ENCODE measurements around the gene DYRK2.

Gene DYRK2

DNA sequence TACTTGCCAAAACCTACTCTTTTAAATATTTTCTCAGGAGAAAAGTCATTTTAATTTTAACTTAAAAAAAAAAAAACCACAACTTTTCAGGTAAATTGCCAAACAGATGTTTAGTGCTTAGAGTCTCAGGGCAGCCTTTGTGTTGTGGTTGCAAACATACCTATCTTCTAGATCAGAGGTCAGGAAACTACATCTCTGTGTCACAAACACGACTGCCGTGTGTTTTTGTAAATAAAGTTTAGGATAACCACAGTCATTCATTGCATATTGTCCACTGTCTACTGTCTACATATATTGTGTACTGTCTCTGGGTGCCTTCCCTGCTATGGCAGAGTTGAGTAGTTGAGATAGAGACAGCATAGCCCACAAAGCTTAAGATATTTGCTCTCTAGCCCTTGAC is 48.9 kb downstream of the DYRK2 start:
- Histone ChIP-seq H3K4me3 (no peak overlapping the region), H4K20me1 (no peaks in the 10 kb centered on the region), H3K9ac (no peak overlapping the region), H3K9me3 (replicated peaks in 1 of 11) (peaks cover 0 to 11% (median 0%) of the 10 kb centered on the region in 11 experiments; a peak in 4 of 22 replicates), H3K27me3 (no peaks in the 10 kb centered on the region), H3K4me1 (peaks cover 22 to 64% (median 43%) of the 10 kb centered on the region in 10 experiments), H3K4me2 (peak overlapping the region in 9 of 11 experiments; percentile 82 to 92 (median 85); a peak in 16 of 22 replicates), H3K27ac (peak overlapping the region in 1 of 11 experiments; percentile 78; a peak in 2 of 22 replicates), H3K36me3 (no peaks in the 10 kb centered on the region)
- TF ChIP-seq Cebpa-rat (IDR thresholded peaks at IDR 0.05): no peak

GRCh38 chr12:67697967-67698366 is 49.4 kb downstream of the DYRK2 start:
- Histone ChIP-seq H3K4me3 (peak overlapping the region in 5 of 10 experiments; percentile 13 to 57 (median 51); a peak in 6 of 20 replicates), H4K20me1 (no peaks in the 10 kb centered on the region), H3K27me3 (no peaks in the 10 kb centered on the region), H3K27ac (peak overlapping the region in 9 of 11 experiments; percentile 63 to 83 (median 77); a peak in 16 of 22 replicates), H3K9me3 (replicated peaks in 1 of 11) (peaks cover 0 to 17% (median 0%) of the 10 kb centered on the region in 11 experiments; a peak in 4 of 22 replicates), H3K4me2 (peak overlapping the region; percentile 82 to 94 (median 86); a peak in 21 of 22 replicates), H3K36me3 (no peaks in the 10 kb centered on the region), H3K4me1 (peaks cover 22 to 59% (median 38%) of the 10 kb centered on the region in 10 experiments), H3K9ac (peak overlapping the region in 4 of 11 experiments; percentile 62 to 70 (median 66); a peak in 5 of 22 replicates)
- no peak for TF ChIP-seq Cebpa-rat (IDR thresholded peaks at IDR 0.05)

DNA sequence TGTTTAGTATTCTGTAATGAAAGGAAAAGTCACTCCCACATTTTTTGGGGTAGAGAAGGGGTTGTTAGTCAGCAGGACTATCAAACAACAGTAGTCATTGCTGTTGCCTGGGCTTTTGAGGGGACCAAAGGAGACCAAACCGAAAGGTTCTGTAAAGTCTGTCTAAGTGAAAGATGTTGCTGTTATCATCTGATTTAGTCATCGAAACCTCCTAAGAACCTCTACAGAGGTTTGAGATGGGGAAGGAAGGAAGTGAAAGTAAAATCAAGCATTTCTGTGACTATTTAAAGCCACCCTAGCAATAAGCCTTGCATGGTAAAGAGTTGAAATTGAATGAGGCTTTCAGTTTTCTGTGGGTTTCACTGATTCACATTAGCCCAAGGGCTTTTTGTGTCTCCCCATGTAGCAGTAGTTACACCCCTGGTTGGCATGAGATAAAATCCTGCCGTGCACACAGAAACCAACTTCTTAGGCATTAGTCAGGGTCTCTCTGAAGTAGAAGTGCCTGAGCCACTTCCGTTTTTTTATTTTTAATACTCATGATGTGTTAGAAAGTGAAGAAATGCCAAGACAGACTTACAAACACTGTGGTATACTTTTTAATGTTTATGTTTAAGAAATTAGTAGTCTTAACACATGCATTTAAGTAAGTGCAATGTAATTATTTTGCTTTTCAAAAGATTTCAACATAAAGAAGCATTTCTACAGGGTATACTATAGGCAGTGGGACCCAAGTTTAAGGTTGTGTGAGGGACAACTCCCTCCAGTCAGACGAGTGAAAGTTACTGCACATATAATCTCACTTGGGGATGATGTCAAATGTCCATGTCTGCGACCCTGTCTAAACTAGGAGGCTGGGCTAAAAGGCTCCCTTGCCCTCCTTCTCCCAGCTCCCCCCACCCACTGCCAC is 50.4 kb downstream of the DYRK2 start:
- H4K20me1 ChIP-seq: no peaks in the 10 kb centered on the region
- peak in 1 of 11 experiments; percentile 44; a peak in 2 of 22 replicates for TF ChIP-seq Cebpa-rat (IDR thresholded peaks at IDR 0.05)
- H3K36me3 ChIP-seq: no peaks in the 10 kb centered on the region
- H3K4me1 ChIP-seq: peaks cover 22 to 57% (median 37%) of the 10 kb centered on the region in 10 experiments
- H3K4me2 ChIP-seq: peak overlapping the region; percentile 82 to 94 (median 86)
- H3K9ac ChIP-seq: peak overlapping the region; percentile 4 to 70 (median 65); a peak in 18 of 22 replicates
- H3K27me3 ChIP-seq: no peaks in the 10 kb centered on the region
- H3K9me3 ChIP-seq (replicated peaks in 1 of 11): peaks cover 0 to 14% (median 0%) of the 10 kb centered on the region in 11 experiments; a peak in 4 of 22 replicates
- peak overlapping the region in 10 of 11 experiments; percentile 59 to 83 (median 74); a peak in 21 of 22 replicates for H3K27ac ChIP-seq
- H3K4me3 ChIP-seq: peak overlapping the region; percentile 13 to 57 (median 40); a peak in 16 of 20 replicates

GRCh38 chr12:67701121-67701520 is 52.6 kb downstream of the DYRK2 start:
- H4K20me1 ChIP-seq: no peaks in the 10 kb centered on the region
- H3K4me3 ChIP-seq: no peak overlapping the region
- peaks cover 34 to 63% (median 59%) of the 10 kb centered on the region in 10 experiments for H3K4me1 ChIP-seq
- H3K9ac ChIP-seq: no peak overlapping the region
- H3K27me3 ChIP-seq: no peaks in the 10 kb centered on the region
- no peak overlapping the region for H3K4me2 ChIP-seq
- TF ChIP-seq Cebpa-rat (IDR thresholded peaks at IDR 0.05): no peak
- no peak overlapping the region for H3K27ac ChIP-seq
- H3K9me3 ChIP-seq (replicated peaks in 1 of 11): peaks cover 0 to 12% (median 0%) of the 10 kb centered on the region in 11 experiments; a peak in 3 of 22 replicates
- H3K36me3 ChIP-seq: no peaks in the 10 kb centered on the region

- Histone ChIP-seq H3K36me3 (no peaks in the 10 kb centered on the region), H3K9me3 (replicated peaks in 1 of 11) (peaks cover 0 to 12% (median 0%) of the 10 kb centered on the region in 11 experiments; a peak in 3 of 22 replicates), H3K4me3 (no peak overlapping the region), H3K9ac (no peak overlapping the region), H3K4me1 (peaks cover 34 to 62% (median 57%) of the 10 kb centered on the region in 10 experiments), H3K27ac (no peak overlapping the region), H4K20me1 (no peaks in the 10 kb centered on the region), H3K27me3 (no peaks in the 10 kb centered on the region), H3K4me2 (no peak overlapping the region)
- no peak for TF ChIP-seq Cebpa-rat (IDR thresholded peaks at IDR 0.05)
Measured at GRCh38 chr12:67702136-67702535, 53.6 kb downstream of the DYRK2 start.

DNA sequence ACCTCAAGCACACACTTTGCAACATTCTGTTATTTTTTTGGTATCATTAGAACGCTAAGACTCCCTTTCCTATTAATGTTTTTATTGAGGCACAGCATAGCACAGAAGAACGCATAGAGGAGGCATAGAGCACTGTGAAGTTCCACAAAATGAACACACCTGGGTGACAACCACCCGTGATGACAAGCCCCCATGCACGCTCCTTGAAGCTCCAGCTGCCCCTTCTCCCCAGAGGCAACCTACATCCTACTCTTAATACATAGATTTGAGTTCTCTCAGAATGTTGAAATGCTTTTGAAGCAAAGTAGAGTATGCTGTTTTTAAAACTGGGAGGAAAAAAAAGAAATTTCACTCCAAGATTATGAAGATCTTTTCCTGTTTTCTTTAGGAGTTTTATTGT is 55.5 kb downstream of the DYRK2 start:
- H3K27me3 ChIP-seq: no peaks in the 10 kb centered on the region
- H3K4me2 ChIP-seq: peak overlapping the region in 8 of 11 experiments; percentile 19 to 68 (median 52); a peak in 15 of 22 replicates
- H3K4me3 ChIP-seq: no peak overlapping the region
- no peak for TF ChIP-seq Cebpa-rat (IDR thresholded peaks at IDR 0.05)
- H4K20me1 ChIP-seq: no peaks in the 10 kb centered on the region
- H3K4me1 ChIP-seq: peaks cover 23 to 43% (median 39%) of the 10 kb centered on the region in 10 experiments
- H3K36me3 ChIP-seq: no peaks in the 10 kb centered on the region
- H3K9me3 ChIP-seq (replicated peaks in 1 of 11): peaks cover 0 to 12% (median 0%) of the 10 kb centered on the region in 11 experiments; a peak in 3 of 22 replicates
- H3K9ac ChIP-seq: no peak overlapping the region
- H3K27ac ChIP-seq: no peak overlapping the region

- H3K4me2 ChIP-seq: peak overlapping the region in 10 of 11 experiments; percentile 8 to 68 (median 52); a peak in 16 of 22 replicates
- no peaks in the 10 kb centered on the region for H4K20me1 ChIP-seq
- no peak overlapping the region for H3K9ac ChIP-seq
- H3K27me3 ChIP-seq: no peaks in the 10 kb centered on the region
- H3K4me1 ChIP-seq: peaks cover 20 to 29% (median 26%) of the 10 kb centered on the region in 10 experiments
- no peaks in the 10 kb centered on the region for H3K36me3 ChIP-seq
- H3K27ac ChIP-seq: no peak overlapping the region
- H3K9me3 ChIP-seq (replicated peaks in 1 of 11): peaks cover 0 to 12% (median 0%) of the 10 kb centered on the region in 11 experiments; a peak in 3 of 22 replicates
- TF ChIP-seq Cebpa-rat (IDR thresholded peaks at IDR 0.05): no peak
- no peak overlapping the region for H3K4me3 ChIP-seq
Measured at GRCh38 chr12:67705394-67706370, 57.1 kb downstream of the DYRK2 start.

GRCh38 chr12:67709367-67709954 is 60.9 kb downstream of the DYRK2 start:
- no peaks in the 10 kb centered on the region for H4K20me1 ChIP-seq
- no peaks in the 10 kb centered on the region for H3K36me3 ChIP-seq
- no peak overlapping the region; a peak in 1 of 22 replicates for H3K4me2 ChIP-seq
- no peak for TF ChIP-seq Cebpa-rat (IDR thresholded peaks at IDR 0.05)
- H3K27ac ChIP-seq: no peak overlapping the region
- no peaks in the 10 kb centered on the region for H3K27me3 ChIP-seq
- no peaks in the 10 kb centered on the region for H3K9me3 ChIP-seq (replicated peaks in 1 of 11)
- H3K9ac ChIP-seq: no peak overlapping the region
- no peak overlapping the region for H3K4me3 ChIP-seq
- H3K4me1 ChIP-seq: peaks cover 18 to 29% (median 19%) of the 10 kb centered on the region in 10 experiments
